ENCODE data around the gene ITSN2. TPM values are rescaled to one million over a fixed set of nuclear protein-coding genes. Genes with fewer than 3 reads are reported as not detected.

The ITSN2 gene
- total RNA-seq, 1 experiment from 2014 or later: 30.7 TPM

DNA sequence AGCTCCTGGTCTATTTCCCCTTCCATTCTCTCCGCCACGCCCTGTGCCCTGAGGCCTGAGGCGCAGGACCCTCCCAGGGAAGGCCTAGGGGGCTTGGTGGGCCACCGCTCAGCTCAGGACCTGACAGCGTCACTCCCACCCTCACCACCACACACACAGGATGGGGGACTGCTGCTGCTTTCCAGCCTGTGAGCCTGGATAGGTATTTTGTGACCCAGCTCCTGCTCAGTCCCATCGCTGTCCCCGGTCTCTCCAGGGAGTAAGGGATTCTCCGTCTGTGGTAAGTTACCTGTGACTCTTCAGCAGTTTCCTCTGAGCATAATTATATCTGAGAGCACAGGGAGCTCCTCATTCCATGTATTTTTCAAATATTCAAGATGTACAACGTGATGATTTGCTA lies 169.2 kb downstream of the ITSN2 start:
- Histone ChIP-seq H3K27me3 (no peaks in the 10 kb centered on the region), H3K4me3 (no peak overlapping the region), H3K4me1 (no peaks in the 10 kb centered on the region), H3K36me3 (no peaks in the 10 kb centered on the region), H3K9me3 (replicated peaks) (peaks cover 2% of the 10 kb centered on the region), H3K27ac (no peak overlapping the region)
- DNase-seq: no peak

GRCh38 chr2:24190503-24190902 lies 169.8 kb downstream of the ITSN2 start:
- H3K9me3 ChIP-seq (replicated peaks): peaks cover 2% of the 10 kb centered on the region

GRCh38 chr2:24189551-24189950 lies 170.8 kb downstream of the ITSN2 start:
- no peak for DNase-seq
- Histone ChIP-seq H3K27ac (no peak overlapping the region), H3K4me1 (no peaks in the 10 kb centered on the region), H3K36me3 (no peaks in the 10 kb centered on the region), H3K27me3 (no peaks in the 10 kb centered on the region), H3K9me3 (replicated peaks) (no peaks in the 10 kb centered on the region; the same call in 1 of the 2 replicates), H3K4me3 (no peak overlapping the region)

More at GRCh38 chr2:24190503-24190902, 169.8 kb downstream of the ITSN2 start:
- no peak for DNase-seq
- Histone ChIP-seq H3K36me3 (no peaks in the 10 kb centered on the region), H3K27me3 (no peaks in the 10 kb centered on the region), H3K4me3 (no peak overlapping the region), H3K4me1 (no peaks in the 10 kb centered on the region), H3K27ac (no peak overlapping the region)

- Histone ChIP-seq H3K4me3 (no peak overlapping the region), H3K27ac (no peak overlapping the region), H3K9me3 (replicated peaks) (no peaks in the 10 kb centered on the region; the same call in 1 of the 2 replicates), H3K27me3 (no peaks in the 10 kb centered on the region), H3K36me3 (no peaks in the 10 kb centered on the region), H3K4me1 (peaks cover 7% of the 10 kb centered on the region; the same call in 1 of the 2 replicates)
- DNase-seq: no peak
Observed at GRCh38 chr2:24183366-24184069, 176.8 kb downstream of the ITSN2 start.

- H3K27ac ChIP-seq: no peak overlapping the region
Observed at GRCh38 chr2:24182507-24182906, 177.8 kb downstream of the ITSN2 start.

DNA sequence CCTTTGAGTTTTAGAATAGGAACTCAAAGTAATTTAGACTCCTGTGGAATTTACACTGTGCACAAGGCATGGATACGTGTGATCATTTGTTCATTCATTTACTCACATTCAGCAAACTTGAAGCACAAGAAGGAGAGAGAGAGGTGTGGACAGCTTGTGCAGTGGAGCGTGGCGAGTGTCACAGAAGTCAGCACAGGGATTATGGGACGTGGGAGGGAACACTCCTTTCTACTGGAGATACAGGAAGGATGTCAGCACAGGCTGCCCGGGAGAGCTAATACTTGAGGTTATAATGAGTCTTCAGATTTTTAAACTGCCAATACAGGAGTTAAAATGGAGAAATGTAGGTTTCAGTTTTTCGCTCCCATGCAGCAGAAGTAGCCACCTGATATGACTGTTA lies 178.5 kb downstream of the ITSN2 start:
- Histone ChIP-seq H3K36me3 (no peaks in the 10 kb centered on the region), H3K27ac (no peak overlapping the region), H3K9me3 (replicated peaks) (no peaks in the 10 kb centered on the region), H3K4me1 (peaks cover 7% of the 10 kb centered on the region; the same call in 1 of the 2 replicates), H3K27me3 (no peaks in the 10 kb centered on the region), H3K4me3 (peak overlapping the region; percentile 3; the same call in 1 of the 2 replicates)
- DNase-seq: peak in 1 of 2 experiments; percentile 48

More at GRCh38 chr2:24182507-24182906, 177.8 kb downstream of the ITSN2 start:
- Histone ChIP-seq H3K4me3 (no peak overlapping the region; the same call in 1 of the 2 replicates), H3K9me3 (replicated peaks) (no peaks in the 10 kb centered on the region), H3K36me3 (no peaks in the 10 kb centered on the region), H3K27me3 (no peaks in the 10 kb centered on the region), H3K4me1 (peaks cover 7% of the 10 kb centered on the region; the same call in 1 of the 2 replicates)
- DNase-seq: peak; percentile 36 to 51

DNA sequence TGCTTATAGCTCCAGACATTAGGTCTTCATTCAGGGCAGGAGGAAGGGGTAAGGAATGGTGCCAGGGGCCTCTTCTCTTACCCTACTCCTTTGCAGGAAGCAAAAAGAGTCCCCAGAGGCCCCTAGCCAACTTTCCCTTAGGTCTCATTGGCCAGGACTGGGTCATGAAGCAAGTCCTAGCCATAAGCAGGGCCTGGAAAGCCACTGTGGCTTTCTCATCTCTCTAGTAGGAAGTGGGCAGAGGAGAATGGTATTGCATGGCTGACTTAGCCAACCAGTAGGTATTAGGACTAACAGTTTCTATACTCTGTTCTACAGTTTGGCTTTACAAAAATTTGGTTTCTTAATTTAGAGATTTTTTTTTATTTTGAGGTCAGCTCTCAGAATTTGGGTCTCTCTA lies 180.7 kb downstream of the ITSN2 start:
- Histone ChIP-seq H3K27me3 (no peaks in the 10 kb centered on the region), H3K4me1 (peaks cover 14% of the 10 kb centered on the region), H3K36me3 (no peaks in the 10 kb centered on the region), H3K4me3 (no peak overlapping the region), H3K9me3 (replicated peaks) (no peaks in the 10 kb centered on the region), H3K27ac (no peak overlapping the region)
- no peak for DNase-seq

DNA sequence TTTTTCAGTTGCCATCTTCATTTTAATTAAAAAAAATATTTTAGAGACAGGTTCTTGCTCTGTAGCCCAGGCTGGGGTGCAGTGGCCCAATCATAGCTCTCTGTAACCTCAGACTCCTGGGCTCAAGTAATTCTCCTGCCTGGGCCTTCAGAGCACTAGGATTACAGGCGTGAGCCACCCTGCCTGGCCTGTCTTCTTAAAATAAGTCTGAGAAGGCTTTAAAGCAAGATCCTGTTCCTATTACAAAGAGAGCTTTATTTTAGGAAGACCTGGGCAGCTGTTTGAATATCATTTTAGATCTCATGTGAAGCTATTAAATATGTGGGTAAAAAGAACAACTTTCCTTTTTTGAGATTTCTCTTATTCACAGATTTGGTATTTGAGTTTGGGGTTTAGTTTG lies 184.0 kb downstream of the ITSN2 start:
- no peaks in the 10 kb centered on the region for H3K27me3 ChIP-seq
- peaks cover 7% of the 10 kb centered on the region; the same call in 1 of the 2 replicates for H3K4me1 ChIP-seq
- no peak overlapping the region for H3K27ac ChIP-seq
- H3K4me3 ChIP-seq: no peak overlapping the region
- DNase-seq: peak in 1 of 2 experiments; percentile 52
- H3K9me3 ChIP-seq (replicated peaks): no peaks in the 10 kb centered on the region
- H3K36me3 ChIP-seq: no peaks in the 10 kb centered on the region

GRCh38 chr2:24175631-24176187 lies 184.6 kb downstream of the ITSN2 start:
- Histone ChIP-seq H3K4me1 (peaks cover 7% of the 10 kb centered on the region; the same call in 1 of the 2 replicates), H3K9me3 (replicated peaks) (no peaks in the 10 kb centered on the region), H3K4me3 (no peak overlapping the region), H3K36me3 (no peaks in the 10 kb centered on the region), H3K27me3 (no peaks in the 10 kb centered on the region), H3K27ac (no peak overlapping the region)
- no peak for DNase-seq

- H3K9me3 ChIP-seq (replicated peaks): no peaks in the 10 kb centered on the region
- no peak within 1 kb of the TSS for H3K4me3 ChIP-seq
- no peaks in the 10 kb centered on the region for H3K27me3 ChIP-seq
- DNase-seq: no peak
- peaks cover 7% of the 10 kb centered on the region; the same call in 1 of the 2 replicates for H3K4me1 ChIP-seq
- no peaks in the 10 kb centered on the region for H3K36me3 ChIP-seq
- no peak within 1 kb of the TSS for H3K27ac ChIP-seq
Observed at GRCh38 chr2:24174851-24175277, 185.5 kb downstream of the ITSN2 start, which contains the start of gene FAM228A. FAM228A (plus strand) TSS chr2:24175053; CDS start chr2:24175481, 428 bp downstream.

GRCh38 chr2:24169023-24169422 lies 191.3 kb downstream of the ITSN2 start:
- Histone ChIP-seq H3K27ac (no peak overlapping the region), H3K27me3 (no peaks in the 10 kb centered on the region), H3K36me3 (no peaks in the 10 kb centered on the region), H3K4me3 (no peak overlapping the region), H3K9me3 (replicated peaks) (no peaks in the 10 kb centered on the region), H3K4me1 (no peaks in the 10 kb centered on the region)
- peak in 1 of 2 experiments; percentile 19 for DNase-seq

GRCh38 chr2:24164416-24164973 lies 195.8 kb downstream of the ITSN2 start:
- no peaks in the 10 kb centered on the region for H3K27me3 ChIP-seq
- peaks cover 2% of the 10 kb centered on the region; the same call in 1 of the 2 replicates for H3K9me3 ChIP-seq (replicated peaks)
- H3K27ac ChIP-seq: no peak overlapping the region
- peak; percentile 81 to 83 for DNase-seq
- H3K4me3 ChIP-seq: no peak overlapping the region
- no peaks in the 10 kb centered on the region for H3K36me3 ChIP-seq
- H3K4me1 ChIP-seq: peaks cover 4% of the 10 kb centered on the region; the same call in 1 of the 2 replicates

DNA sequence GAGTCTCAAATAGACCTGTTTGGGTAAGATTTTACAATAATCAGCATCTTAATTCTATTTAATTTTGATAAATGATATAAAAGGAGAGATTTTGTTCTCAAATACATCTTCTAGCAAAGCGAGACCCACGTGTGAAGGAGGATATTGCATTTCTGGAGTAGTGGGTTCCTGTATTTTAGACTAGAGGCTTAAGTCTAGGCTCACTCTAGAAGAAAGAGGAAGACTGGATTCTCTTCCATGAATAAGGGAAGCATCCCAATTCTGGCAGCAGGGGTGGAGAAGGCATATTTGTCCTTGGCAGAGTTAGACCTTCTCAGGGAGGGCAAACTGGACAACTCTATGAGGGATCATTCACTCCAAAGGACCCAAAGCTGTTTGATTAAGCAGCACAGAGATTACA lies 196.7 kb downstream of the ITSN2 start:
- DNase-seq: no peak
- Histone ChIP-seq H3K36me3 (no peaks in the 10 kb centered on the region), H3K4me1 (peaks cover 4% of the 10 kb centered on the region; the same call in 1 of the 2 replicates), H3K4me3 (no peak overlapping the region), H3K9me3 (replicated peaks) (peaks cover 2% of the 10 kb centered on the region; the same call in 1 of the 2 replicates), H3K27ac (no peak overlapping the region), H3K27me3 (no peaks in the 10 kb centered on the region)

GRCh38 chr2:24163186-24163585 lies 197.2 kb downstream of the ITSN2 start:
- H3K27ac ChIP-seq: no peak overlapping the region
- peaks cover 4% of the 10 kb centered on the region; the same call in 1 of the 2 replicates for H3K4me1 ChIP-seq
- no peaks in the 10 kb centered on the region for H3K27me3 ChIP-seq
- no peaks in the 10 kb centered on the region for H3K36me3 ChIP-seq
- peak in 1 of 2 experiments; percentile 56 for DNase-seq
- H3K9me3 ChIP-seq (replicated peaks): peaks cover 2% of the 10 kb centered on the region; the same call in 1 of the 2 replicates
- H3K4me3 ChIP-seq: no peak overlapping the region

- Histone ChIP-seq H3K4me3 (no peak overlapping the region), H3K27ac (no peak overlapping the region), H3K27me3 (no peaks in the 10 kb centered on the region), H3K36me3 (no peaks in the 10 kb centered on the region), H3K4me1 (peaks cover 4% of the 10 kb centered on the region; the same call in 1 of the 2 replicates), H3K9me3 (replicated peaks) (peaks cover 2% of the 10 kb centered on the region; the same call in 1 of the 2 replicates)
- DNase-seq: no peak
Observed at GRCh38 chr2:24162494-24162893, 197.8 kb downstream of the ITSN2 start.

Measured in SJCRH30 (cell line).